Ectodermal cell (in vitro differentiated cells): ENCODE data around the gene TFB1M.
"Not testable (repeated sequence)": the region's sequence is repeated elsewhere in the genome, so short reads cannot be mapped to it uniquely, and the experiment has no call there.

Experiments used
- H3K27ac ChIP-seq: 2 replicates; pipeline ENCODE4 v1.7.0; 2013; ENCODE audit warnings: mild to moderate bottlenecking, low read depth, low read length; ENCODE audit not compliant: insufficient read depth, poor library complexity, severe bottlenecking
- H3K27me3 ChIP-seq: 2 replicates; pipeline ENCODE4 v1.7.0; 2013; ENCODE audit warnings: mild to moderate bottlenecking, low read length; ENCODE audit not compliant: insufficient read depth, control insufficient read depth, poor library complexity, severe bottlenecking
- H3K36me3 ChIP-seq: one replicate; pipeline ENCODE4 v1.7.0; 2013; ENCODE audit warnings: low read length; ENCODE audit not compliant: control insufficient read depth, insufficient read depth
- H3K4me1 ChIP-seq: one replicate; pipeline ENCODE4 v1.7.0; 2013; ENCODE audit warnings: low read length; ENCODE audit not compliant: control insufficient read depth, insufficient read depth
- H3K4me3 ChIP-seq: 2 replicates; pipeline ENCODE4 v1.7.0; 2013; ENCODE audit warnings: low read depth, low read length, control low read depth; ENCODE audit not compliant: insufficient read depth
- H3K9me3 ChIP-seq: 2 replicates; pipeline ENCODE4 v1.7.0; 2013; ENCODE audit warnings: mild to moderate bottlenecking, low read length, moderate library complexity; ENCODE audit not compliant: control insufficient read depth
- WGBS, 2 experiments: methylation state at CpG; one replicate each; pipeline ENCODE4 v1.1.7; 2013; ENCODE audit warnings: missing lambda C conversion rate in 2 of 2; 5-methylcytosine and 5-hydroxymethylcytosine counted together

The TFB1M gene

DNA sequence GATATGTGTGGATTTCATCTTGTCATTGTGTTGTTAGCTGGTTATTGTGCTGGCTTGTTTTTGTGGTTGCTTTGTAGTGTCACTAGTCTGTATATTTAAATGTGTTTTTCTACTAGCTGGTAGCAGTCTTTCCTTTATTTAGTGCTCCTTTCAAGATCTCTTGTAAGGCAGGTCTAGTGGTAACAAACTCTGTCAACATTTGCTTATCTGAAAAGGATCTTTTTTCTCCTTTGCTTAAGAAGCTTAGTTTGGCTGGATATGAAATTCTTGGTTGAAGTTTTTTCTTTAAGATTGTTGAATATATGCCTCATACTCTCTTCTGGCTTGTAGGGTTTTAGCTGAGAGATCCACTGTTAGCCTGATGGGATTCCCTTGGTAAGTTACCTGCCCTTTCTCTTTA, 32.7 kb upstream of the TFB1M start:
- H3K4me3 ChIP-seq, result no peak overlapping the region
- no peaks in the 10 kb centered on the region for H3K9me3 ChIP-seq
- H3K27ac ChIP-seq, result no peak overlapping the region
- no peaks in the 10 kb centered on the region for H3K36me3 ChIP-seq
- H3K27me3 ChIP-seq, result no peaks in the 10 kb centered on the region
- H3K4me1 ChIP-seq, result no peaks in the 10 kb centered on the region

- H3K4me3 ChIP-seq, result no peak overlapping the region
- WGBS, 2 experiments, result 88% methylated on average over 1 to 2 of the region's 2 CpGs
- no peak overlapping the region for H3K27ac ChIP-seq
- H3K4me1 ChIP-seq, result no peaks in the 10 kb centered on the region
- no peaks in the 10 kb centered on the region for H3K36me3 ChIP-seq
- H3K9me3 ChIP-seq, result peaks cover 2% of the 10 kb centered on the region
- H3K27me3 ChIP-seq, result no peaks in the 10 kb centered on the region
Measured at GRCh38 chr6:155344341-155345006, 30.2 kb upstream of the TFB1M start.

GRCh38 chr6:155341130-155341828, 27.0 kb upstream of the TFB1M start:
- Histone ChIP-seq H3K9me3 (peaks cover 2% of the 10 kb centered on the region), H3K27me3 (no peaks in the 10 kb centered on the region), H3K4me3 (no peak overlapping the region), H3K36me3 (no peaks in the 10 kb centered on the region), H3K27ac (no peak overlapping the region), H3K4me1 (no peaks in the 10 kb centered on the region)
- WGBS, 2 experiments, result 93 to 94% methylated on average over 2 of the region's 2 CpGs

DNA sequence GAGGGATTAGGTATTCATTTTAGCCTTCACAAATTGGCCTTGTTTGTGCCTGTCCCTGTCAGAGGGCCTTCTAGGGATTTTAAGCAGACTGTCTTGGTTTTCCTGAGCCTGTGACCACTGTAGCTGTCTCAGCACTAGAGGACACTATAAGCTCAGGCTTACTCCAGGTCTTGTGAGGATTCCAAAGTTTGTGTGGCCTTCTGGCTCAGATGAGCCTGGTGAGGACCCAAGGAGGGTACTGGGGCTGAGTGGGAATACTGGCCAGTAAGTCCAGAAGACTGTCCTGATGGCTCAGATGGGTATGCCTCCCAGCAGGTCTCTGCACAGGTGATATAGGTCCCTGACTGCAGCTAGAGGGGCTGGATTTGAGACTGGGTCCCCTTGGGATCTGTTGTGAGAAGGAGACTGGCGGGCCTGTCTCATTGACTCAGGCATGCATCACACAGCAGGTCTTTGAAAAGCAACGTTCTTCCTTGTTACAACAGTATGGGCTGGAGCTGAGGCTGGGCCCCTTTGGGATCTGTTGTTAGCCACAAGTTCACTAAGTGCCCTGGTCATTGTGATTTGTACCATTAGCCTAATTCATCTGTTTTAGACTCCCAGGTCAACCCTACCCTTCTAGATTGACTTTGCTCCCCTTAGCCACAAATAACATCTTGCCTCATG, 26.3 kb upstream of the TFB1M start:
- Histone ChIP-seq H3K36me3 (no peaks in the 10 kb centered on the region), H3K4me1 (no peaks in the 10 kb centered on the region), H3K4me3 (no peak overlapping the region), H3K27ac (no peak overlapping the region), H3K9me3 (peaks cover 2% of the 10 kb centered on the region), H3K27me3 (no peaks in the 10 kb centered on the region)
- WGBS, 2 experiments, result 66 to 73% methylated on average over 2 of the region's 2 CpGs

- 86 to 93% methylated on average over 3 to 4 of the region's 4 CpGs for WGBS, 2 experiments
- not testable (repeated sequence) for H3K9me3 ChIP-seq, H3K27ac ChIP-seq, H3K4me3 ChIP-seq, H3K36me3 ChIP-seq, H3K27me3 ChIP-seq, H3K4me1 ChIP-seq
Measured at GRCh38 chr6:155339929-155340328, 25.6 kb upstream of the TFB1M start.

GRCh38 chr6:155338237-155338636, 24.0 kb upstream of the TFB1M start:
- not testable (repeated sequence) for H3K9me3 ChIP-seq, H3K4me3 ChIP-seq

GRCh38 chr6:155335265-155335664, 21.0 kb upstream of the TFB1M start:
- Histone ChIP-seq H3K4me3 (no peak overlapping the region), H3K9me3 (peaks cover 3% of the 10 kb centered on the region), H3K27ac (no peak overlapping the region), H3K4me1 (no peaks in the 10 kb centered on the region), H3K27me3 (no peaks in the 10 kb centered on the region), H3K36me3 (no peaks in the 10 kb centered on the region)
- WGBS, 2 experiments, result 91 to 100% methylated on average over 1 of the region's 1 CpG

More at GRCh38 chr6:155338237-155338636, 24.0 kb upstream of the TFB1M start:
- not testable (repeated sequence) for H3K36me3 ChIP-seq, H3K27ac ChIP-seq, H3K27me3 ChIP-seq, H3K4me1 ChIP-seq

DNA sequence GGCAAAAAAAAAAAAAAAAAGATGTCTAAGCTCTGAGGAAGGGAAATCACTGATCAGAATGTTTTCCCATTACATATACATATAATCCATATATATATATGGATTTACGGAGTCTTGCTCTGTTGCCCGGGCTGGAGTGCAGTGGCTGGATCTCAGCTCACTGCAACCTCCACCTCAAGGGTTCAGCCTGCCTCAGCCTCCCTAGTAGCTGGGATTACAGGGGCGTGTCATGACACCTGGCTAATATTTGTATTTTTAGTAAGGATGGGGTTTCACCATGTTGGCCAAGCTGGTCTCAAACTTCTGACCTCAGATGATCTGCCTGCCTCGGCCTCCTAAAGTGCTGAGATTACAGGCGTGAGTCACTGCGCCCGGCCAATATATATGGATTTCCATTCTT, 19.8 kb upstream of the TFB1M start:
- not testable (repeated sequence) for H3K36me3 ChIP-seq, H3K9me3 ChIP-seq, H3K27ac ChIP-seq, H3K4me3 ChIP-seq, H3K4me1 ChIP-seq, H3K27me3 ChIP-seq
- WGBS, 2 experiments, result 89 to 97% methylated on average over 7 of the region's 7 CpGs

DNA sequence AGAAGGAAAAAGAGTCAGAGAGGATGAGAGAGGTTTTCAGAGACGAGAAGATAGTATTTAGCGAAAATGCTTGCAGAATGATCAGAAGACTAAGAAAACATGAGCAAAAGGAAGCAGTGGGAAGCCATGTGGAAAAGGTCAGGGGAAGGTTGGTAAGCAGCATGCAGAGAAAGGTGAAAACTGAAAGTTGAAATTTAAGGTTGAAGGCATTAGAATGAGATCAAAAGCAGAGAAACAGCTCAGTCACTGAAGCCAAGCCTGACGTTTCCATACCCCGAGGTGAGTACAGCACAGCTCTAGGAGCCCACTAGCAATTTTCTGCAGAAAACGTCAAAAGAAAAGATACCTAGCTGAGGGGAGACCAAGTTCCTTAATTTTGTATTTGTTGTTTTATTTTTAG, 19.1 kb upstream of the TFB1M start:
- Histone ChIP-seq H3K4me3 (no peak overlapping the region), H3K4me1 (no peaks in the 10 kb centered on the region)
- 90 to 92% methylated on average over 5 of the region's 5 CpGs for WGBS, 2 experiments

DNA sequence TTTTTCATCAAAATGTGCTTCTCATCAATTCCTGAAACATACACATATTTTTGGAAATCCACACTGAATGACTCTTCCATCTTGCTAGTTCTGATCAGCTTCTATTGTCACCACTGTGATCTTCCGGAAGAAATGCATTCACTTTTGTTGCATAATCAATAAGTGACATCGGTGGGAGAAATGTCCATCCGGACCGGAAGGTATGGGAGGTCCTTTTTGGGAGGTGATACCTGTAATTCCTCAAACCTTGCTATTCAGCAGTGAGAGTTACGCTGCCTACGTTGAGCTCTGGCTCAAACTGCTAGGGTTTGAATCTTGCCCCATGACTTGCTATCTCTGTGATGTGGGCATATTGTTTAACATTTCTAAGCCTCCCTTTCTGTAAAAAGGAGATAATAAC, 16.6 kb upstream of the TFB1M start:
- no peaks in the 10 kb centered on the region for H3K36me3 ChIP-seq
- H3K4me3 ChIP-seq, result no peak overlapping the region
- H3K27ac ChIP-seq, result no peak overlapping the region
- peaks cover 3% of the 10 kb centered on the region for H3K9me3 ChIP-seq
- no peaks in the 10 kb centered on the region for H3K27me3 ChIP-seq
- H3K4me1 ChIP-seq, result no peaks in the 10 kb centered on the region
- WGBS, 2 experiments, result 95 to 97% methylated on average over 6 of the region's 6 CpGs

More for the DNA sequence above, 19.1 kb upstream of the TFB1M start:
- no peaks in the 10 kb centered on the region for H3K27me3 ChIP-seq
- no peaks in the 10 kb centered on the region for H3K36me3 ChIP-seq
- peaks cover 3% of the 10 kb centered on the region for H3K9me3 ChIP-seq
- H3K27ac ChIP-seq, result no peak overlapping the region
